Keratinocyte (primary cell): ENCODE results near the gene RFTN1. TPM values are rescaled to one million over a fixed set of nuclear protein-coding genes. Genes with fewer than 3 reads are reported as not detected.

ENCODE experiments used
- DNase-seq: peaks from one replicate; pipeline ENCODE4 v3.0.0-alpha.2; 2011; ENCODE audit warnings: low read depth, missing footprints, low spot score
- FAIRE-seq: peaks from 2 replicates; lab custom pipeline; 2011; peaks lifted over from hg19 to GRCh38; lab: Jason Lieb, UNC
- H2AFZ ChIP-seq: 2 replicates; pipeline ENCODE4 v1.6.0; 2012; ENCODE audit warnings: low read length, control low read depth, inconsistent platforms; ENCODE audit not compliant: control insufficient read depth
- H3K27ac ChIP-seq: 2 replicates; pipeline ENCODE4 v1.5.1; 2011; ENCODE audit warnings: low read length; ENCODE audit not compliant: control insufficient read depth, insufficient read depth
- H3K27me3 ChIP-seq: 3 replicates; pipeline ENCODE4 v1.6.0; 2011; ENCODE audit warnings: low read length; ENCODE audit not compliant: control insufficient read depth, insufficient read depth; ENCODE audit errors: extremely low read depth
- H3K36me3 ChIP-seq, 2 experiments: 2 replicates in 1 of 2; 3 replicates in 1 of 2; pipeline ENCODE4 v1.5.1; 2011; ENCODE audit warnings: low read length in 2 of 2, mild to moderate bottlenecking in 1 of 2; ENCODE audit not compliant: control insufficient read depth in 2 of 2, insufficient read depth in 2 of 2; ENCODE audit errors: extremely low read depth in 1 of 2
- H3K4me1 ChIP-seq: 3 replicates; pipeline ENCODE4 v1.5.1; 2011; ENCODE audit warnings: low read length; ENCODE audit not compliant: control insufficient read depth, insufficient read depth; ENCODE audit errors: extremely low read depth
- H3K4me2 ChIP-seq: 3 replicates; pipeline ENCODE4 v1.6.0; 2011; ENCODE audit warnings: low read depth, low read length; ENCODE audit not compliant: control insufficient read depth, insufficient read depth; ENCODE audit errors: extremely low read depth
- H3K4me3 ChIP-seq, 3 experiments: fragments of 200-600 bp in 1 of 3; sonication (generic) in 1 of 3; 2 replicates in 2 of 3; 3 replicates in 1 of 3; pipeline ENCODE4 v1.5.1; 2011 to 2016; ENCODE audit warnings: low read length in 3 of 3, mild to moderate bottlenecking in 3 of 3, control low read depth in 2 of 3, inconsistent platforms in 1 of 3, low read depth in 1 of 3, mixed read lengths in 1 of 3, mixed run types in 1 of 3, moderate library complexity in 1 of 3; ENCODE audit not compliant: control insufficient read depth in 2 of 3, insufficient read depth in 2 of 3; ENCODE audit errors: extremely low read depth in 1 of 3
- H3K79me2 ChIP-seq: 2 replicates; pipeline ENCODE4 v1.6.0; 2012; ENCODE audit warnings: low read length; ENCODE audit not compliant: control insufficient read depth, insufficient read depth
- H3K9ac ChIP-seq: 3 replicates; pipeline ENCODE4 v1.6.0; 2011; ENCODE audit warnings: low read length; ENCODE audit not compliant: control insufficient read depth, insufficient read depth; ENCODE audit errors: extremely low read depth
- H3K9me1 ChIP-seq: 3 replicates; pipeline ENCODE4 v1.6.0; 2011; ENCODE audit warnings: low read length; ENCODE audit not compliant: control insufficient read depth, insufficient read depth; ENCODE audit errors: extremely low read depth
- H3K9me3 ChIP-seq: 2 replicates; pipeline ENCODE4 v1.5.1; 2012; ENCODE audit warnings: low read depth, low read length; ENCODE audit not compliant: control insufficient read depth
- H4K20me1 ChIP-seq: 3 replicates; pipeline ENCODE4 v1.6.0; 2011; ENCODE audit warnings: low read length; ENCODE audit not compliant: control insufficient read depth, insufficient read depth; ENCODE audit errors: extremely low read depth
- CTCF ChIP-seq, 3 experiments: IDR thresholded peaks in 1 of 3; conservative IDR thresholded peaks in 1 of 3; optimal IDR thresholded peaks in 1 of 3; 2 replicates in 2 of 3; 3 replicates in 1 of 3; pipeline versions ENCODE3 to v1.5.1; 2011; ENCODE audit warnings: low read length in 3 of 3, mild to moderate bottlenecking in 3 of 3, moderate library complexity in 2 of 3, control low read depth in 1 of 3, inconsistent platforms in 1 of 3; ENCODE audit not compliant: insufficient read depth in 2 of 3; ENCODE audit errors: extremely low read depth in 1 of 3
- EZH2 ChIP-seq: IDR thresholded peaks from one replicate; pipeline ENCODE4 v1.6.1; 2012; ENCODE audit warnings: inconsistent platforms, mild to moderate bottlenecking, low read length, moderate library complexity
- dilution Hi-C: fragments of 300-500 bp; cut with MboI; formaldehyde crosslinking; loops from one replicate; pipeline ENCODE4 v1.7.0; 2020; ENCODE audit warnings: low sequenced_read_pairs; ENCODE audit not compliant: extremely low pct_ligation_motif_present
- polyA plus RNA-seq, 5 experiments: library from polyadenylated mRNA; depleted of rRNA in 3 of 5; stranded (reverse) in 3 of 5; stranded (forward) in 1 of 5; unstranded in 1 of 5; fragments of >200 nt; gene quantifications; 1 replicate in 1 of 5; 2 replicates in 3 of 5; 3 replicates in 1 of 5; pipeline versions ENCODE4 v1.2.1 to v1.2.3, GENCODE V29; 2011 to 2012; ENCODE audit warnings: missing spikeins in 2 of 5, low read depth in 1 of 5, low replicate concordance in 1 of 5

Gene RFTN1
- polyA plus RNA-seq, 1 donor (not counting 4 experiments of a cell fraction or from before 2014, with no cell fraction given) = 18.0 TPM

- Histone ChIP-seq H3K27ac (no peak overlapping the region), H2AFZ (no peak overlapping the region), H3K4me3 (no peak overlapping the region), H3K9ac (no peak overlapping the region), H4K20me1 (no peaks in the 10 kb centered on the region), H3K27me3 (no peaks in the 10 kb centered on the region), H3K79me2 (no peaks in the 10 kb centered on the region), H3K9me3 (no peaks in the 10 kb centered on the region), H3K9me1 (no peaks in the 10 kb centered on the region), H3K36me3 (peaks cover 0 to 2% of the 10 kb centered on the region in 2 experiments), H3K4me1 (no peaks in the 10 kb centered on the region), H3K4me2 (no peak overlapping the region)
- no peak for TF ChIP-seq CTCF (optimal IDR thresholded peaks at IDR 0.05 in 1 of 3, IDR thresholded peaks at IDR 0.05 in 1 of 3, conservative IDR thresholded peaks at IDR 0.05 in 1 of 3; ENCODE audit: extremely low read depth in 1 of 3, insufficient read depth in 2 of 3, low read length in 3 of 3)
- no peak for TF ChIP-seq EZH2
- no peak for DNase-seq
- no peak for FAIRE-seq
- dilution Hi-C loops = no loop called here
These were observed 50.8 kb downstream of the RFTN1 start for GRCh38 chr3:16462679-16463078.

GRCh38 chr3:16461463-16462245, 51.8 kb downstream of the RFTN1 start:
- H3K27ac ChIP-seq = no peak overlapping the region
- no peaks in the 10 kb centered on the region for H3K9me3 ChIP-seq
- no peak overlapping the region for H3K9ac ChIP-seq
- no peak overlapping the region for H3K4me3 ChIP-seq
- no peaks in the 10 kb centered on the region for H3K4me1 ChIP-seq
- peaks cover 0 to 2% of the 10 kb centered on the region in 2 experiments for H3K36me3 ChIP-seq
- H2AFZ ChIP-seq = no peak overlapping the region
- DNase-seq = no peak
- dilution Hi-C loops = no loop called here
- no peaks in the 10 kb centered on the region for H4K20me1 ChIP-seq
- H3K9me1 ChIP-seq = no peaks in the 10 kb centered on the region
- no peaks in the 10 kb centered on the region for H3K27me3 ChIP-seq
- FAIRE-seq = no peak
- no peak overlapping the region for H3K4me2 ChIP-seq
- no peaks in the 10 kb centered on the region for H3K79me2 ChIP-seq
- no peak for TF ChIP-seq CTCF (optimal IDR thresholded peaks at IDR 0.05 in 1 of 3, IDR thresholded peaks at IDR 0.05 in 1 of 3, conservative IDR thresholded peaks at IDR 0.05 in 1 of 3; ENCODE audit: extremely low read depth in 1 of 3, insufficient read depth in 2 of 3, low read length in 3 of 3)
